Measurements from ENCODE around the gene LRRC32. TPM values are rescaled to one million over a fixed set of nuclear protein-coding genes. Genes with fewer than 3 reads are reported as not detected.

LRRC32 gene
- total RNA-seq, 4 donors from 2014 or later = 10.0 to 121 (median 17.5) TPM

DNA sequence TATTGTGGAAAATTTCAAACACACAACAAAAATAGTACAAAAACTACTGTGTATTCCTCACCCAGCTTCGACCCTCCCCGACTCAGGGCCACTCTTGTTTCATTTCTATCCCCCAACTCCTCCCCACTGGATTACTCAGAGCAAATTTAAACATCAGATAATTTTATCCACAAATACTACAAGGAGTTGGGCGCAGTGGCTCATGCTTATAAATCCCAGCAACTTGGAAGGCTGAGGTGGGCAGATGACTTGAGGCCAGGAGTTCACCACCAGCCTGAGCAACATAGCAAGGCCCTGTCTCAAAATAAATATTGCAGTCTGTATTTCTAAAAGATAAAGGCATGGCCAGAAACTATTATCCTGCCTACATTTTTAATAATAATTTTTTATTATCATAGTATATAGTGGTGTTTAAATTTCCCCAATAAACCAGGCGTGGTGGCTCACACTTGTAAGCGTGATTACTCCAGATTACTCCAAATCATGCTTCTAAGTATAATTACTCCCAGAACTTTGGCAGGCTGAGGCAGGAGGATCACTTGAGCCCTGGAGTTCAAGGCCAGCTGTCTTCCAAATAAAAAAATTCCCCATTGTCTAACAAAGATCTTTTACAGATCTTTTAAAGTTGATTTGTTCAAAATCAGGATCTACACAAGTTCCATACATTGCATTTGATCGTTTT is 39.8 kb downstream of the LRRC32 start:
- Histone ChIP-seq H3K4me3 (no peak overlapping the region), H3K27me3 (no peaks in the 10 kb centered on the region), H3K4me1 (peaks cover 0 to 11% of the 10 kb centered on the region in 2 donors), H3K27ac (peak overlapping the region; percentile 79 to 94), H3K9me3 (no peaks in the 10 kb centered on the region), H3K36me3 (no peaks in the 10 kb centered on the region)
- intact Hi-C loops (cut with DNase I; ENCODE audit: low total_unique reads) = no loop called here
- no peak for TF ChIP-seq POLR2A (IDR thresholded peaks at IDR 0.05)
- TF ChIP-seq, protein P1, sequence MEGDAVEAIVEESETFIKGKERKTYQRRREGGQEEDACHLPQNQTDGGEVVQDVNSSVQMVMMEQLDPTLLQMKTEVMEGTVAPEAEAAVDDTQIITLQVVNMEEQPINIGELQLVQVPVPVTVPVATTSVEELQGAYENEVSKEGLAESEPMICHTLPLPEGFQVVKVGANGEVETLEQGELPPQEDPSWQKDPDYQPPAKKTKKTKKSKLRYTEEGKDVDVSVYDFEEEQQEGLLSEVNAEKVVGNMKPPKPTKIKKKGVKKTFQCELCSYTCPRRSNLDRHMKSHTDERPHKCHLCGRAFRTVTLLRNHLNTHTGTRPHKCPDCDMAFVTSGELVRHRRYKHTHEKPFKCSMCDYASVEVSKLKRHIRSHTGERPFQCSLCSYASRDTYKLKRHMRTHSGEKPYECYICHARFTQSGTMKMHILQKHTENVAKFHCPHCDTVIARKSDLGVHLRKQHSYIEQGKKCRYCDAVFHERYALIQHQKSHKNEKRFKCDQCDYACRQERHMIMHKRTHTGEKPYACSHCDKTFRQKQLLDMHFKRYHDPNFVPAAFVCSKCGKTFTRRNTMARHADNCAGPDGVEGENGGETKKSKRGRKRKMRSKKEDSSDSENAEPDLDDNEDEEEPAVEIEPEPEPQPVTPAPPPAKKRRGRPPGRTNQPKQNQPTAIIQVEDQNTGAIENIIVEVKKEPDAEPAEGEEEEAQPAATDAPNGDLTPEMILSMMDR (IDR thresholded peaks at IDR 0.05) = no peak
- DNase-seq = no peak

DNA sequence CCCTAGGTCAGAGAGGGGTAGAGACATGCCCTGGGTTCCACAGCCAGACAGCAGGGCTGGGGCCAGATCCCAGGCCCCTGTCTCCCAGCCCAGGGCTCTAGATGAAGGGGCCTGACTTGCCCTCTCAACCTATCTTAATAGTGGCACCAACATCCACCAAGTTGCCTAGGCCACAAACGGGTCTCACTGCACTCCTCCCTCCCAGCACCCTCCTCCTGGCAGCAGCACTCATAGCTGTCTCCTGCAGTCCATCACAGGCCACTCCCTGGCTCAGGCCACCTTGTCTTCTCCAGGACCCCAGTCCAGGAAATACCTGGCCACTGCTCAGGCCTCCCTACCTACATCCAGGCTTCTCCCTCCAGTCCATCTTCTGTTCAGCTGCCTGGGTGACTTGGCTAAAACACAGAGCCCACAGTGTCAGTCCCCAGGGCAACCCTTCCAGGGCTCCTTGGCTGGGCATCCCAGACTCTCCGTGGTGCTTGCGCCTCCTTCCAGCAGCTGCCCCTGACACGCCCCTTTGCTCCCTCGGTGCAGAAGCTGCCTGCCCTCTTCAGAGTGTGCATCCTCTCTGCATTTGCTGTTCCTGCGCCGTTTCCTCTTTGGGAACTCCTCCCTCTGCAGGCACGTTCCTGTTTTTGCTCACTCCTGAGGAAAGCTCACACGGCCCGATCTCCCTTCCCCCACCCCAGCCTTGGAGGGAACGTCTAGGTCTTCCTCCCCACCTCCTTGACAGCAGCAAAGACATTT is 40.5 kb downstream of the LRRC32 start:
- intact Hi-C loops (cut with DNase I; ENCODE audit: low total_unique reads) = no loop called here
- TF ChIP-seq POLR2A (IDR thresholded peaks at IDR 0.05) = no peak
- TF ChIP-seq, protein P1 (IDR thresholded peaks at IDR 0.05) = peak; percentile 23 to 54 (median 39)
- H3K4me1 ChIP-seq = peaks cover 0 to 11% of the 10 kb centered on the region in 2 donors
- H3K9me3 ChIP-seq = no peaks in the 10 kb centered on the region
- H3K36me3 ChIP-seq = no peaks in the 10 kb centered on the region
- no peaks in the 10 kb centered on the region for H3K27me3 ChIP-seq
- peak overlapping the region; percentile 79 to 94 for H3K27ac ChIP-seq
- peak; percentile 69 to 82 for DNase-seq
- no peak overlapping the region for H3K4me3 ChIP-seq

- H3K27me3 ChIP-seq = no peaks in the 10 kb centered on the region
- DNase-seq = peak; percentile 37 to 67
- TF ChIP-seq, protein P1 (IDR thresholded peaks at IDR 0.05) = no peak
- peak; percentile 18 to 43 for TF ChIP-seq POLR2A (IDR thresholded peaks at IDR 0.05)
- peaks cover 0 to 11% of the 10 kb centered on the region in 2 donors for H3K4me1 ChIP-seq
- intact Hi-C loops (cut with DNase I; ENCODE audit: low total_unique reads) = no loop called here
- peak overlapping the region; percentile 79 to 94 for H3K27ac ChIP-seq
- no peaks in the 10 kb centered on the region for H3K9me3 ChIP-seq
- no peaks in the 10 kb centered on the region for H3K36me3 ChIP-seq
- H3K4me3 ChIP-seq = no peak overlapping the region
Measured at GRCh38 chr11:76629116-76629852, 41.3 kb downstream of the LRRC32 start.

DNA sequence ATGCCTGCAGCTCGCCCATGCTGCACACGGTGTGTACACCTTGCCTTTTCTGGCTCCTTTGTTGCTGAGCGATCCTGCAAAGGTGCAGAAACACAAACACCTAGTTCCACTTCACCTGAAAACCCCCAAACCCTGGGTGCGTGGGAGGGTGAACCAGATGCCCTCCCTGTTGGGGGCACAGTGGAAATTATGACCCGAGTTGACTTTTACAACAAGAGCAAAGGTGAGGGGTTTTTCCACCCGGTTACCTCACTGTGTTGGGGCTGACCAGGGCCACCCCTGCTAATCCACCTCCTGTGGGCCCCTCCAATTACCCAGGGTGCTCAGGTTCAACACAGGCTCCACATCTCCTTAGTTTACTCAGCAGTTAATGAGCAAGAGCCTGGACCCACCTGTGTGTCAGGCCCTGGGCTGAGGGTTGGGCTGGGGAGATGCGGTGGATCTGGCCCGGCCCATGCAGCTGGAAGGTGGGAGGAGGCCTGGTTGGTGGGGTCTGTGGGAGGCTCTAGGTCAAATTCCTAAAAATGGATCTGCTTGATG is 42.1 kb downstream of the LRRC32 start:
- intact Hi-C loops (cut with DNase I; ENCODE audit: low total_unique reads) = no loop called here
- Histone ChIP-seq H3K27me3 (no peaks in the 10 kb centered on the region), H3K4me1 (peaks cover 0 to 11% of the 10 kb centered on the region in 2 donors), H3K4me3 (no peak overlapping the region), H3K27ac (peak overlapping the region; percentile 79 to 94), H3K9me3 (no peaks in the 10 kb centered on the region), H3K36me3 (no peaks in the 10 kb centered on the region)
- DNase-seq = no peak
- no peak for TF ChIP-seq POLR2A (IDR thresholded peaks at IDR 0.05)
- TF ChIP-seq, protein P1 (IDR thresholded peaks at IDR 0.05) = no peak

Measured in uterus (tissue), 4 donors.